K562 (cell line): Measurements from ENCODE around the gene OR4K13. TPM values are rescaled to one million over a fixed set of nuclear protein-coding genes. Genes with fewer than 3 reads are reported as not detected.

Source experiments
- ATAC-seq: fragments of 200-7000 bp; cut with Tn5 transposase; 3 replicates; pipeline ENCODE4 v1.9.1; 2020; ENCODE audit warnings: moderate library complexity
- BruUV-seq: library from RNA; stranded (reverse); fragments of 400-500 nt; replicated peaks from 2 replicates; lab custom pipeline; 2021; lab: Mats Ljungman, UMichigan
- CTCF ChIA-PET: fragments of 300-600 bp; formaldehyde crosslinking; extraction: SDS; loops from one replicate; lab custom pipeline; 2021; ENCODE audit warnings: low intra/inter-chr PET ratio; lab: Yijun Ruan, JAX
- POLR2A ChIA-PET: fragments of 300-600, 350-650 bp; sonication (Branson Sonifier 250); formaldehyde crosslinking; extraction: SDS; loops from one replicate; lab custom pipeline; 2021; ENCODE audit warnings: antibody characterized with exemption, inconsistent platforms; lab: Yijun Ruan, JAX
- DNase-seq, 4 experiments: peaks; one replicate each; pipeline versions ENCODE4 v3.0.0 to v3.0.0-alpha.2; 2011 to 2018; ENCODE audit warnings: low spot score in 3 of 4, mixed read lengths in 3 of 4; ENCODE audit errors: extremely low read depth in 1 of 4
- FAIRE-seq: peaks from 2 replicates; lab custom pipeline; 2011; peaks lifted over from hg19 to GRCh38; lab: Jason Lieb, UNC
- H2AFZ ChIP-seq: 2 replicates; pipeline ENCODE4 v1.6.0; 2011; ENCODE audit warnings: low read depth, low read length, control low read depth, inconsistent platforms
- H3K27ac ChIP-seq: fragments of 200-600 bp; 3 replicates; pipeline ENCODE4 v1.8.0; 2011; ENCODE audit warnings: low read depth, mild to moderate bottlenecking, control low read depth, inconsistent platforms, low read length, moderate library complexity, mixed read lengths; ENCODE audit errors: extremely low read depth
- H3K27me3 ChIP-seq, 2 experiments: fragments of 300-600 bp in 1 of 2; 2 replicates in 1 of 2; 3 replicates in 1 of 2; pipeline versions ENCODE4 v1.6.0 to v1.8.0; 2011; ENCODE audit warnings: inconsistent platforms in 2 of 2, low read length in 2 of 2, mild to moderate bottlenecking in 1 of 2, mixed read lengths in 1 of 2, moderate library complexity in 1 of 2; ENCODE audit not compliant: control insufficient read depth in 2 of 2, insufficient read depth in 2 of 2
- H3K36me3 ChIP-seq: fragments of 300-600 bp; 3 replicates; pipeline ENCODE4 v1.8.0; 2011; ENCODE audit warnings: mild to moderate bottlenecking, low read length, inconsistent platforms; ENCODE audit not compliant: control insufficient read depth, insufficient read depth
- H3K4me1 ChIP-seq, 2 experiments: fragments of 200-600 bp in 1 of 2; replicated peaks in 1 of 2; 2 replicates in 1 of 2; 3 replicates in 1 of 2; pipeline versions ENCODE4 v1.5.1 to v1.8.0; 2011; ENCODE audit warnings: inconsistent platforms in 2 of 2, low read length in 2 of 2, mild to moderate bottlenecking in 1 of 2, mixed read lengths in 1 of 2, moderate library complexity in 1 of 2; ENCODE audit not compliant: control insufficient read depth in 2 of 2, insufficient read depth in 2 of 2
- H3K4me2 ChIP-seq: 2 replicates; pipeline ENCODE4 v1.6.1; 2011; ENCODE audit warnings: low read length, control low read depth, inconsistent platforms, mixed read lengths; ENCODE audit not compliant: insufficient read depth
- H3K4me3 ChIP-seq: fragments of 200-600 bp; sonication (generic), shearing (Covaris generic); 2 replicates; pipeline ENCODE4 v1.5.1; 2016; ENCODE audit warnings: control low read depth, inconsistent platforms
- H3K79me2 ChIP-seq: fragments of 200-600 bp; 3 replicates; pipeline ENCODE4 v1.8.0; 2011; ENCODE audit warnings: low read length, inconsistent platforms; ENCODE audit not compliant: control insufficient read depth, insufficient read depth
- H3K9ac ChIP-seq, 2 experiments: 2 replicates each; pipeline versions ENCODE4 v1.6.0 to v1.6.1; 2011; ENCODE audit warnings: low read depth in 2 of 2, low read length in 2 of 2, control low read depth in 1 of 2, inconsistent platforms in 1 of 2, mild to moderate bottlenecking in 1 of 2, mixed read lengths in 1 of 2; ENCODE audit not compliant: insufficient read depth in 1 of 2
- H3K9me1 ChIP-seq: one replicate; pipeline ENCODE4 v1.6.0; 2011; ENCODE audit warnings: inconsistent platforms, mild to moderate bottlenecking, low read length, moderate library complexity; ENCODE audit not compliant: control insufficient read depth, insufficient read depth
- H3K9me3 ChIP-seq: replicated peaks from 2 replicates; pipeline ENCODE4 v1.5.1; 2011; ENCODE audit warnings: low read depth, low read length, inconsistent platforms; ENCODE audit not compliant: control insufficient read depth, insufficient read depth
- H4K20me1 ChIP-seq: replicated peaks from 2 replicates; pipeline ENCODE4 v1.6.1; 2011; ENCODE audit warnings: low read length, inconsistent platforms, mixed read lengths; ENCODE audit not compliant: control insufficient read depth, insufficient read depth
- BDP1 ChIP-seq: IDR thresholded peaks from 3 replicates; pipeline ENCODE4 v1.6.1; 2011; ENCODE audit not compliant: insufficient read length, insufficient read depth
- FOXP1 ChIP-seq: sonication (generic); formaldehyde crosslinking; IDR thresholded peaks from 2 replicates; pipeline ENCODE4 v1.8.0; 2022; ENCODE audit warnings: mild to moderate bottlenecking, missing genetic modification reagents
- JUN ChIP-seq, 2 experiments: sonication (generic) in 1 of 2; formaldehyde crosslinking in 1 of 2; IDR thresholded peaks; 2 replicates each; pipeline versions ENCODE4 v1.6.1 to v1.8.0; 2012 to 2022; ENCODE audit warnings: borderline replicate concordance in 2 of 2, mild to moderate bottlenecking in 2 of 2, improper control_type of control experiment in 1 of 2, low read depth in 1 of 2, low read length in 1 of 2, missing genetic modification reagents in 1 of 2
- KDM4B ChIP-seq, 2 experiments: fragments of 450-650 bp in 1 of 2; sonication (generic) in 1 of 2; IDR thresholded peaks; 2 replicates each; pipeline ENCODE4 v1.6.1; 2016 to 2017; ENCODE audit warnings: borderline replicate concordance in 2 of 2, antibody characterized with exemption in 1 of 2, low read depth in 1 of 2, mild to moderate bottlenecking in 1 of 2
- NELFE ChIP-seq: IDR thresholded peaks from 2 replicates; pipeline ENCODE4 v1.6.1; 2011; ENCODE audit warnings: mild to moderate bottlenecking; ENCODE audit not compliant: insufficient read depth, insufficient read length
- RBM22 ChIP-seq: fragments of 200-400 bp; formaldehyde crosslinking; IDR thresholded peaks from 2 replicates; pipeline ENCODE4 v1.6.1; 2018; ENCODE audit warnings: low read length, low read depth; ENCODE audit not compliant: poor library complexity, severe bottlenecking
- SRSF7 ChIP-seq: fragments of 200-400 bp; formaldehyde crosslinking; optimal IDR thresholded peaks from 2 replicates; pipeline ENCODE3; 2017; ENCODE audit warnings: mild to moderate bottlenecking, low read depth, low read length
- TBP ChIP-seq: optimal IDR thresholded peaks from 2 replicates; pipeline ENCODE3; 2011; ENCODE audit warnings: low read depth, low read length, improper control_type of control experiment
- TCF7 ChIP-seq: sonication (generic); IDR thresholded peaks from 2 replicates; pipeline ENCODE4 v1.6.1; 2016; ENCODE audit warnings: antibody characterized with exemption, borderline replicate concordance
- ZMIZ1 ChIP-seq, 2 experiments: fragments of 150-350 bp in 1 of 2; IDR thresholded peaks; 2 replicates each; pipeline ENCODE4 v1.6.1; 2012 to 2016; ENCODE audit warnings: low read depth in 2 of 2, low read length in 2 of 2, mild to moderate bottlenecking in 1 of 2, moderate library complexity in 1 of 2
- ZNF143 ChIP-seq: sonication (generic); formaldehyde crosslinking; IDR thresholded peaks from 2 replicates; pipeline ENCODE4 v1.9.0; 2022; ENCODE audit warnings: mild to moderate bottlenecking, missing genetic modification reagents
- ZNF23 ChIP-seq: fragments of 250-450 bp; sonication (Bioruptor Pico); IDR thresholded peaks from 2 replicates; pipeline ENCODE4 v1.4.0; 2020; ENCODE audit warnings: mild to moderate bottlenecking
- ZNF408 ChIP-seq: fragments of 250-450 bp; sonication (Bioruptor Pico); IDR thresholded peaks from 2 replicates; pipeline ENCODE4 v1.4.0; 2020; ENCODE audit warnings: low read depth, mild to moderate bottlenecking, moderate library complexity
- ZNF75A ChIP-seq: fragments of 450-650 bp; formaldehyde crosslinking; IDR thresholded peaks from 2 replicates; pipeline ENCODE4 v1.4.0; 2020; ENCODE audit warnings: mild to moderate bottlenecking
- WGBS: fragments of 100-300 bp; shearing (Covaris generic); methylation state at CpG from one replicate; pipeline ENCODE4 v1.1.6; 2016; ENCODE audit warnings: low coverage, mixed read lengths; ENCODE audit not compliant: insufficient coverage; ENCODE audit errors: missing lambda C conversion rate; 5-methylcytosine and 5-hydroxymethylcytosine counted together
- in situ Hi-C: fragments of 300-500 bp; cut with MboI; formaldehyde crosslinking; loops from 4 replicates; pipeline ENCODE4 v1.15.0; 2018; ENCODE audit warnings: inconsistent platforms, mixed read lengths
- intact Hi-C: fragments of 100-400 bp; cut with micrococcal nuclease; formaldehyde crosslinking; loops from 2 replicates; pipeline ENCODE4 v1.14.2; 2022
- polyA plus RNA-seq, 8 experiments: library from polyadenylated mRNA; depleted of rRNA in 4 of 8; stranded (reverse) in 5 of 8; unstranded in 3 of 8; fragments of >200 nt; fragmentation: Nextera tagmentation in 2 of 8; fragmentation: Illumina TruSeq in 1 of 8; extraction: Ambion mirVana in 2 of 8; extraction: Trizol in 1 of 8; gene quantifications; 2 replicates each; pipeline versions ENCODE4 v1.2.1 to v1.2.3, GENCODE V29; 2011 to 2014; ENCODE audit warnings: inconsistent platforms in 1 of 8, missing spikeins in 1 of 8
- total RNA-seq, 7 experiments: library from RNA; depleted of rRNA in 6 of 7; stranded (reverse); fragments of >200 nt in 6 of 7; fragmentation: Illumina TruSeq in 2 of 7; extraction: Trizol in 2 of 7; gene quantifications; 2 replicates each; pipeline versions ENCODE4 v1.2.1 to v1.2.3, GENCODE V29; 2011 to 2021; ENCODE audit warnings: low replicate concordance in 1 of 7

OR4K13 gene
- total and polyA plus RNA-seq, 9 of the 15 experiments (the other 6 are each of a cell fraction or from before 2014, with no cell fraction given) = not detected

- no peak overlapping the region for H3K9ac ChIP-seq
- no peaks in the 10 kb centered on the region for H3K4me1 ChIP-seq
- no peaks in the 10 kb centered on the region for H3K36me3 ChIP-seq
- in situ Hi-C loops = no loop called here
- ATAC-seq (no peak), FAIRE-seq (no peak), DNase-seq (no peak)
- H3K79me2 ChIP-seq = no peaks in the 10 kb centered on the region
- 72% methylated on average over 2 of the region's 3 CpGs for WGBS
- no TSS peak for BruUV-seq
- POLR2A ChIA-PET = no interaction called here
- no peak overlapping the region for H2AFZ ChIP-seq
- no peak overlapping the region for H3K4me3 ChIP-seq
- no peak overlapping the region for H3K27ac ChIP-seq
- no peak overlapping the region for H3K4me2 ChIP-seq
- CTCF ChIA-PET = no interaction called here
- intact Hi-C loops = no loop called here
- H3K9me1 ChIP-seq = no peaks in the 10 kb centered on the region
- no peaks in the 10 kb centered on the region for H3K9me3 ChIP-seq
- H3K27me3 ChIP-seq = no peaks in the 10 kb centered on the region
- H4K20me1 ChIP-seq = no peaks in the 10 kb centered on the region
- TF ChIP-seq ZNF75A (CRISPR knock-in tag) (no peak), RBM22 (no peak), ZNF408 (CRISPR knock-in tag) (no peak), SRSF7 (no peak), ZNF143 (CRISPR knock-in tag) (no peak), FOXP1 (no peak), ZNF23 (CRISPR knock-in tag) (no peak), TCF7 (no peak), ZMIZ1 (IDR thresholded peaks at IDR 0.05; ENCODE audit: low read depth in 2 of 2, low read length in 2 of 2) (no peak), BDP1 (no peak), KDM4B (IDR thresholded peaks at IDR 0.05; ENCODE audit: borderline replicate concordance in 2 of 2, low read depth in 1 of 2) (no peak), NELFE (no peak), JUN (IDR thresholded peaks at IDR 0.05; ENCODE audit: borderline replicate concordance, low read depth, low read length) (no peak), JUN (CRISPR knock-in tag; IDR thresholded peaks at IDR 0.05; ENCODE audit: borderline replicate concordance) (no peak), TBP (no peak)
Observed at GRCh38 chr14:20035449-20035848, 389 bp downstream of the OR4K13 start.
